Measurements from ENCODE around the gene NKPD1.

Gene NKPD1

GRCh38 chr19:45115809-45116615 is 44.8 kb downstream of the NKPD1 start:
- Histone ChIP-seq H3K4me3 (ENCODE audit: low read depth, low read length) (no peak overlapping the region), H3K27me3 (ENCODE audit: insufficient read depth, low read length) (no peaks in the 10 kb centered on the region), H3K27ac (ENCODE audit: low read depth, low read length) (no peak overlapping the region), H3K79me2 (ENCODE audit: control insufficient read depth, insufficient read depth, low read length, unreplicated experiment) (peaks cover 23% of the 10 kb centered on the region), H2AFZ (ENCODE audit: low read length, unreplicated experiment) (no peak overlapping the region), H3K36me3 (ENCODE audit: insufficient read depth, low read length) (no peaks in the 10 kb centered on the region), H3K4me1 (ENCODE audit: control insufficient read depth, insufficient read depth, low read length, unreplicated experiment) (no peaks in the 10 kb centered on the region)

- H3K27ac ChIP-seq (ENCODE audit: low read depth, low read length): no peak overlapping the region
Observed at GRCh38 chr19:45114116-45114515, 46.7 kb downstream of the NKPD1 start.

GRCh38 chr19:45113628-45114027 is 47.2 kb downstream of the NKPD1 start:
- Histone ChIP-seq H3K79me2 (ENCODE audit: control insufficient read depth, insufficient read depth, low read length, unreplicated experiment) (peaks cover 29% of the 10 kb centered on the region), H3K27ac (ENCODE audit: low read depth, low read length) (no peak overlapping the region), H3K36me3 (ENCODE audit: insufficient read depth, low read length) (no peaks in the 10 kb centered on the region), H3K27me3 (ENCODE audit: insufficient read depth, low read length) (no peaks in the 10 kb centered on the region), H3K4me3 (ENCODE audit: low read depth, low read length) (no peak overlapping the region), H2AFZ (ENCODE audit: low read length, unreplicated experiment) (no peak overlapping the region), H3K4me1 (ENCODE audit: control insufficient read depth, insufficient read depth, low read length, unreplicated experiment) (no peaks in the 10 kb centered on the region)

More at GRCh38 chr19:45114116-45114515, 46.7 kb downstream of the NKPD1 start:
- no peaks in the 10 kb centered on the region for H3K4me1 ChIP-seq (ENCODE audit: control insufficient read depth, insufficient read depth, low read length, unreplicated experiment)
- no peaks in the 10 kb centered on the region for H3K36me3 ChIP-seq (ENCODE audit: insufficient read depth, low read length)
- no peak overlapping the region for H2AFZ ChIP-seq (ENCODE audit: low read length, unreplicated experiment)
- no peak overlapping the region for H3K4me3 ChIP-seq (ENCODE audit: low read depth, low read length)
- H3K27me3 ChIP-seq (ENCODE audit: insufficient read depth, low read length): no peaks in the 10 kb centered on the region
- peaks cover 29% of the 10 kb centered on the region for H3K79me2 ChIP-seq (ENCODE audit: control insufficient read depth, insufficient read depth, low read length, unreplicated experiment)

- Histone ChIP-seq H3K36me3 (ENCODE audit: insufficient read depth, low read length) (no peaks in the 10 kb centered on the region), H3K27ac (ENCODE audit: low read depth, low read length) (no peak overlapping the region), H2AFZ (ENCODE audit: low read length, unreplicated experiment) (no peak overlapping the region), H3K79me2 (ENCODE audit: control insufficient read depth, insufficient read depth, low read length, unreplicated experiment) (peaks cover 28% of the 10 kb centered on the region), H3K4me3 (ENCODE audit: low read depth, low read length) (no peak overlapping the region), H3K4me1 (ENCODE audit: control insufficient read depth, insufficient read depth, low read length, unreplicated experiment) (no peaks in the 10 kb centered on the region), H3K27me3 (ENCODE audit: insufficient read depth, low read length) (no peaks in the 10 kb centered on the region)
Observed at GRCh38 chr19:45112111-45112827, 48.5 kb downstream of the NKPD1 start.
